ENCODE data around the gene PINLYP. TPM values are rescaled to one million over a fixed set of nuclear protein-coding genes. Genes with fewer than 3 reads are reported as not detected.
"Not testable (repeated sequence)": the region's sequence is repeated elsewhere in the genome, so short reads cannot be mapped to it uniquely, and the experiment has no call there.

The PINLYP gene
- total RNA-seq, 4 donors from 2014 or later, result 4.7 to 22.1 (median 10.9) TPM

DNA sequence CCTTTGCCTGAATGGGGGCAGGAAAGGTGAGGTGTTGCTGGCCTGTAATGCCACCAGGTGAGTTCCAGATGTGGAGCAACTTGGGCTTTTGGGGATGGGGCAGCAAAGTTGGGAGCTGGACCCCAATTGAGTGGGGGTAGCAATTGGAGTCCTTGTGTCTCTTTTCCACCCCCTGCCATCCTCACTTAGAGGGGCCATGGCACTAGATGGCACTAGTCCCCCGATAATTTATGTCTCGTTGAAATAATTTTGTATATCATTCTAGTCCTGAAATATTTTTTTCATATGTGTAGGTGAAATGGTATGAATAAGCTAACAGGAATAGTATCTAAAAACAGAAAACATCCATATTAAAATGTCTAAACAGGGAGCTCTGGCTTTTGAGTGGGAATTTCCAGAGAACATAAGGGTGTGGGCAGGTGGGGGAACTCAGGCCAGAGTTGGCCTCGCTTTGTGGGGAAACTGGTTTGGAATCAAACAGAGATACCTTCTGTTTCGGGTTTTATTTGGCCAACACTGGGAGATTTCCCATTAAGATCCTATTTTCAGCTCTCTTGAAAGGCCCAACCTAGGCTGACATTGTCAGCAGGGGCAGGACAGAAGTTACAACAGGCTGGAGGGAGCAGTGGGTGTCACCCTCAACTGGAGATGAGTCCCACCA lies 24.2 kb downstream of the PINLYP start:
- H3K4me1 ChIP-seq, result peaks cover 22% of the 10 kb centered on the region
- 58% methylated on average over 4 of the region's 4 CpGs for WGBS
- no peak overlapping the region for H3K4me3 ChIP-seq
- H3K36me3 ChIP-seq, result peaks cover 13% of the 10 kb centered on the region
- TF ChIP-seq POLR2A (IDR thresholded peaks at IDR 0.05) (no peak), EP300 (IDR thresholded peaks at IDR 0.05) (no peak), POLR2AphosphoS5 (IDR thresholded peaks at IDR 0.05) (no peak), CTCF (IDR thresholded peaks at IDR 0.05) (no peak)
- H3K27ac ChIP-seq, result no peak overlapping the region
- H3K27me3 ChIP-seq, result no peaks in the 10 kb centered on the region
- no peaks in the 10 kb centered on the region for H3K9me3 ChIP-seq
- no peak for DNase-seq (ENCODE audit: low spot score in 2 of 2)

GRCh38 chr19:43600326-43600725 lies 24.7 kb downstream of the PINLYP start:
- H3K36me3 ChIP-seq, result peaks cover 13% of the 10 kb centered on the region
- not testable (repeated sequence) for DNase-seq (ENCODE audit: low spot score in 2 of 2); H3K27me3 ChIP-seq; H3K9me3 ChIP-seq; H3K4me3 ChIP-seq; H3K27ac ChIP-seq
- WGBS, result 52% methylated on average over 5 of the region's 5 CpGs
- peaks cover 23% of the 10 kb centered on the region for H3K4me1 ChIP-seq

- 51% methylated on average over 7 of the region's 7 CpGs for WGBS
- peaks cover 24% of the 10 kb centered on the region for H3K4me1 ChIP-seq
- no peak for DNase-seq (ENCODE audit: low spot score in 2 of 2)
- no peak overlapping the region for H3K4me3 ChIP-seq
- no peak for TF ChIP-seq CTCF (IDR thresholded peaks at IDR 0.05)
- TF ChIP-seq POLR2AphosphoS5 (IDR thresholded peaks at IDR 0.05), result no peak
- no peak for TF ChIP-seq POLR2A (IDR thresholded peaks at IDR 0.05)
- TF ChIP-seq EP300 (IDR thresholded peaks at IDR 0.05), result no peak
- H3K27ac ChIP-seq, result peak overlapping the region; percentile 52
- no peaks in the 10 kb centered on the region for H3K9me3 ChIP-seq
- H3K36me3 ChIP-seq, result peaks cover 12% of the 10 kb centered on the region
- H3K27me3 ChIP-seq, result no peaks in the 10 kb centered on the region
Observed at GRCh38 chr19:43605875-43606568, 30.4 kb downstream of the PINLYP start.

- peak in 1 of 3 donors; percentile 47 for TF ChIP-seq POLR2AphosphoS5 (IDR thresholded peaks at IDR 0.05)
- TF ChIP-seq CTCF (IDR thresholded peaks at IDR 0.05), result no peak
- Histone ChIP-seq H3K36me3 (peaks cover 18% of the 10 kb centered on the region), H3K4me3 (no peak overlapping the region), H3K27ac (peak overlapping the region; percentile 52), H3K4me1 (peaks cover 24% of the 10 kb centered on the region), H3K27me3 (no peaks in the 10 kb centered on the region), H3K9me3 (no peaks in the 10 kb centered on the region)
- DNase-seq (ENCODE audit: low spot score in 2 of 2), result no peak
- 32% methylated on average over 7 of the region's 7 CpGs for WGBS
Observed at GRCh38 chr19:43606569-43607229, 31.1 kb downstream of the PINLYP start.

- Histone ChIP-seq H3K27ac (peak overlapping the region; percentile 52), H3K27me3 (no peaks in the 10 kb centered on the region), H3K36me3 (peaks cover 26% of the 10 kb centered on the region), H3K9me3 (no peaks in the 10 kb centered on the region), H3K4me1 (peaks cover 24% of the 10 kb centered on the region), H3K4me3 (no peak overlapping the region)
- TF ChIP-seq EP300 (IDR thresholded peaks at IDR 0.05) (no peak), POLR2AphosphoS5 (IDR thresholded peaks at IDR 0.05) (no peak), POLR2A (IDR thresholded peaks at IDR 0.05) (no peak), CTCF (IDR thresholded peaks at IDR 0.05) (no peak)
- no peak for DNase-seq (ENCODE audit: low spot score in 2 of 2)
- 70% methylated on average over 28 of the region's 28 CpGs for WGBS
Observed at GRCh38 chr19:43607238-43608205, 31.9 kb downstream of the PINLYP start.
